Measurements from ENCODE around the gene DLG1. TPM values are rescaled to one million over a fixed set of nuclear protein-coding genes. Genes with fewer than 3 reads are reported as not detected.

DLG1 gene
- total and polyA plus RNA-seq, 2 of the 4 experiments (the other 2 are of a cell fraction) = 21.2 to 57.7 TPM

- DNase-seq = no peak
- ChIA-PET POLR2A (ENCODE audit: unreplicated experiment) (no interaction called here), CTCF (no interaction called here)
- Histone ChIP-seq H4K91ac (ENCODE audit: insufficient read depth, low read depth, low read length) (no peak overlapping the region), H3K4ac (ENCODE audit: low read depth, low read length) (no peak overlapping the region), H3K14ac (replicated peaks; ENCODE audit: low read depth, low read length) (no peak overlapping the region), H3K36me3 (ENCODE audit: control insufficient read depth, insufficient read depth, low read length) (peaks cover 22% of the 10 kb centered on the region), H3K4me3 (ENCODE audit: insufficient read depth, low read depth, low read length) (no peak overlapping the region), H2AK5ac (ENCODE audit: low read depth, low read length) (no peak overlapping the region), H3K9me3 (ENCODE audit: control insufficient read depth, insufficient read depth, low read length) (no peaks in the 10 kb centered on the region), H4K5ac (ENCODE audit: low read depth, low read length) (no peak overlapping the region), H3K9ac (ENCODE audit: low read depth, low read length) (no peak overlapping the region), H3K56ac (ENCODE audit: extremely low read depth, insufficient read depth, low read length) (no peak overlapping the region), H2BK15ac (ENCODE audit: low read depth, low read length) (no peak overlapping the region), H2BK120ac (ENCODE audit: low read depth, low read length) (no peak overlapping the region), H2BK20ac (ENCODE audit: low read depth, low read length) (no peak overlapping the region), H3K18ac (ENCODE audit: low read depth, low read length) (no peak overlapping the region), H2AK9ac (replicated peaks; ENCODE audit: low read depth, low read length, poor library complexity) (no peak overlapping the region), H4K20me1 (ENCODE audit: insufficient read depth, low read length) (peaks cover 3% of the 10 kb centered on the region), H3K27me3 (ENCODE audit: control insufficient read depth, insufficient read depth, low read length) (no peaks in the 10 kb centered on the region), H3K27ac (ENCODE audit: insufficient read depth, low read length) (no peak overlapping the region), H3K4me2 (ENCODE audit: low read depth, low read length) (no peak overlapping the region), H3K9me1 (ENCODE audit: insufficient read depth, low read length) (0 out of 2 replicates have a peak, but pooled peaks cover 2% of the 10 kb centered on the region), H2BK5ac (ENCODE audit: low read depth, low read length, poor library complexity, severe bottlenecking) (no peak overlapping the region), H3K4me1 (ENCODE audit: control insufficient read depth, insufficient read depth, low read length) (peaks cover 3% of the 10 kb centered on the region; the same call in 1 of the 2 replicates), H4K8ac (ENCODE audit: low read depth in 2 of 2, low read length in 2 of 2) (no peak overlapping the region), H3K23ac (ENCODE audit: low read depth, low read length) (no peak overlapping the region), H3K79me1 (ENCODE audit: low read depth in 1 of 2, low read length in 2 of 2) (peaks cover 18 to 58% of the 10 kb centered on the region in 2 experiments; a peak in 3 of 4 replicates), H2AFZ (replicated peaks; ENCODE audit: low read length, poor library complexity) (no peak overlapping the region)
- in situ Hi-C loops (cut with MboI; ENCODE audit: low sequenced_read_pairs) (no loop called here), dilution Hi-C loops (cut with HindIII; ENCODE audit: low sequenced_read_pairs, unreplicated experiment) (no loop called here), intact Hi-C loops (cut with micrococcal nuclease) (no loop called here)
- 100% methylated on average over 1 of the region's 2 CpGs; no CpG with 5 or more reads in 1 of the 2 experiments for WGBS, 2 experiments (ENCODE audit: extremely low coverage in 2 of 2, insufficient read length in 1 of 2)
- TF ChIP-seq SMC3 (IDR thresholded peaks at IDR 0.05; ENCODE audit: low read depth, low read length) (no peak), FOS (IDR thresholded peaks at IDR 0.05; ENCODE audit: low read depth, low read length) (no peak), ELK1 (IDR thresholded peaks at IDR 0.05; ENCODE audit: borderline replicate concordance, low read depth, low read length) (no peak), USF2 (IDR thresholded peaks at IDR 0.05; ENCODE audit: low read depth, low read length) (no peak), RAD21 (IDR thresholded peaks at IDR 0.05; ENCODE audit: low read length) (no peak), CHD1 (IDR thresholded peaks at IDR 0.05; ENCODE audit: low read depth, low read length) (no peak), MAFK (IDR thresholded peaks at IDR 0.05; ENCODE audit: low read depth, low read length) (no peak), CEBPB (IDR thresholded peaks at IDR 0.05; ENCODE audit: low read depth, low read length) (no peak), RFX5 (IDR thresholded peaks at IDR 0.05; ENCODE audit: low read depth, low read length) (no peak), BHLHE40 (IDR thresholded peaks at IDR 0.05; ENCODE audit: low read depth, low read length) (no peak), MAZ (IDR thresholded peaks at IDR 0.05; ENCODE audit: borderline replicate concordance, low read depth, low read length) (no peak), RCOR1 (IDR thresholded peaks at IDR 0.05; ENCODE audit: insufficient replicate concordance, low read length) (no peak), MXI1 (IDR thresholded peaks at IDR 0.05; ENCODE audit: borderline replicate concordance, low read depth, low read length) (no peak), CTCF (conservative IDR thresholded peaks at IDR 0.05; ENCODE audit: low read depth, low read length) (no peak), NFE2L2 (IDR thresholded peaks at IDR 0.05; ENCODE audit: low read depth, low read length) (no peak), POLR2A (IDR thresholded peaks at IDR 0.05; ENCODE audit: low read depth, low read length) (no peak)
- no peak for ATAC-seq (ENCODE audit: low read depth)
- no TSS peak for BruUV-seq (replicated peaks)
Observed at GRCh38 chr3:197285557-197285956, 12.9 kb downstream of the DLG1 start.

Data from IMR-90 (cell line).